T-helper 9 cell (primary cell): ENCODE measurements around the gene ZCCHC24.
"Not testable (repeated sequence)": the region's sequence is repeated elsewhere in the genome, so short reads cannot be mapped to it uniquely, and the experiment has no call there.

Experiments
- DNase-seq: peaks from one replicate; pipeline ENCODE4 v3.0.0-alpha.2; 2020

ZCCHC24 gene

GRCh38 chr10:79472449-79472848 lies 27.0 kb upstream of the ZCCHC24 start:
- DNase-seq, result no peak

DNA sequence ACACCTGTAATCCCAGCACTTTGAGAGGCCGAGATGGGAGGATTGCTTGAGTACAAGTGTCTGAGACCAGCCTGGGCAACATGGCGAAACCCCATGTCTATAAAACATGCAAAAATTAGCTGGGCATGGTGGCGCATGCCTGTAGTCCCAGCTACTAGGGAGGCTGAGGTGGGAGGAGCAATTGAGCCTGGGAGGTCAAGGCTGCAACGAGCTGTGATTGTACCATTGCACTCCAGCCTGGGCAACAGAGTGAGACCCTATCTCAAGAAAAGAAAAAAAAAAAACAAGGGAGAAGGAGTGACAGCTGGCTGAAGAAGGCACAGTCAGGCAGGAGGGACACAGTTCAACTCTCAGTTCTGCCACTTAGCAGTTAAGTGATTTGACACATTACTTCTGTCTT lies 26.4 kb upstream of the ZCCHC24 start:
- DNase-seq, result no peak

- no peak for DNase-seq
Observed at GRCh38 chr10:79470096-79470495, 24.7 kb upstream of the ZCCHC24 start.

DNA sequence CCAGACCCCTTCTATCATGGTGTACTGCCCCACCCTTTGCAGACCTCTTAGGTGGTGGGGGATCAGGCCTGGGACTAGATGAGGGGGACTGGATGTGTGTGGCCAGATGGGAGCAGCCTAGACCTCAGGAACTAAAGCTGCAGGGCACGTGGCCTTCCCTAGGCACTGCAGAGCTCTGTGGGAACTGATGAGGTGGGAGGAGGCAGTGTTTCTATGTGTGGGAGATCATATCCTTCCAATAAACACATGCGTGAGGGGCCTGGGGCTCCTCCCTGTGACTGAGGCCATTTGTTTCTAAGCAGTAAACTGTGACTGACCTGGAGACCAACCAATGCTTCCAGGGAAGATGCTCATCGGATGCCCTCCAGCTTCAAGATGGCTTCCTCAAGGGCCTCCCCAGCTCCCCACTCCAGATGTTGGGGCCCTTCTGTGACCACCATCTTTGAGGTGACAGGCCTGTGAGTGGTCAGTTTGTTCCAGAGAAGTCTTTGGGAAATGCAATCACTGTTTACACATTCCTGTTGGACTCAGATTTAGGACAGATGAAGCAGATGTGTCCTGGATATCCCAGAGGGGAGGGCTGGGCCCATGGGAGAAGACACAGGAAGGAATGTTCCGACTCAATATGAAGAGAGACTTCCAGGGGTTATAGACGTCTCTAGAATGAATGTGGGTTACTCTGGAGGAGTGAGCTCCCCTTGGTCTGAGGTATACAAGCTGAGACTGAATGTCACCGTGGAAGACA lies 23.6 kb upstream of the ZCCHC24 start:
- DNase-seq, result no peak

GRCh38 chr10:79468015-79468560 lies 22.7 kb upstream of the ZCCHC24 start:
- DNase-seq, result no peak

DNA sequence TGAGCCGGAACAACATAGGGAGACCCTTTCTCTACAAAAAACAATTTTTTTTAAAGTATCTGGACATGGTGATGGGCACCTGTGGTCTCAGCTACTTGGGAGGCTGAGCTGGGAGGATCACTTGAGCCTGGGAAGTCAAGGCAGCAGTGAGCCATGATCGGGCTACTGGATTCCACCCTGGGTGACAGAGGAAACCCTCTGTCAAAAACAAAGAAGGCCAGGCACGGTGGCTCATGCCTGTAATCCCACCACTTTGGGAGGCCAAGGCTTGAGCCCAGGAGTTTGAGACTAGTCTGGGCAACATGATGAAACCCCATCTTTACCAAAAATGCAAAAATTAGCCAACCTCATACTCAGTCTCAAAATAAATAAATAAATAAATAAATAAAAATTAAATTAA lies 19.9 kb upstream of the ZCCHC24 start:
- no peak for DNase-seq

- no peak for DNase-seq
Observed at GRCh38 chr10:79463578-79464496, 18.4 kb upstream of the ZCCHC24 start.

- DNase-seq, result no peak
Observed at GRCh38 chr10:79460687-79461086, 15.3 kb upstream of the ZCCHC24 start.

DNA sequence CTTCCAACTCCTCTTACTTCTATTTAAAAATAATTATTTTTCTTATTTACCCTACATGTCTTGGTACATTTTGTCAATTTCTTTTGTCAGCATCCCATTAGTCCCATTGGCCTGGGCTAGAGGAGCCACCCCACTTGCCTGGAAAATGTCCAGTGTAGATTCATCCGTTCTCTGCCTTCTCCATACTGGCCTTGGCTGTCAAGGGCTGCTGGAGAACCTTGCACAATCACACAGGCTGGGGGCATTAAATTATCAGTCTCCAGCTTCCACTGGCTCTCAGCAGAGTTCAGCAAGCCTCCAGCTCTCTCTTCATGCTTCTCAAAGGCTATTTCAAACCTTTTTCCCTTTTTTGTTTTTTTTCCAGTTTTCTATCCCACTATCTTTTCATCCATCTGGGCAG lies 13.8 kb upstream of the ZCCHC24 start:
- DNase-seq, result no peak

GRCh38 chr10:79458483-79458882 lies 13.1 kb upstream of the ZCCHC24 start:
- DNase-seq, result no peak

GRCh38 chr10:79457256-79457785 lies 11.9 kb upstream of the ZCCHC24 start:
- no peak for DNase-seq

DNA sequence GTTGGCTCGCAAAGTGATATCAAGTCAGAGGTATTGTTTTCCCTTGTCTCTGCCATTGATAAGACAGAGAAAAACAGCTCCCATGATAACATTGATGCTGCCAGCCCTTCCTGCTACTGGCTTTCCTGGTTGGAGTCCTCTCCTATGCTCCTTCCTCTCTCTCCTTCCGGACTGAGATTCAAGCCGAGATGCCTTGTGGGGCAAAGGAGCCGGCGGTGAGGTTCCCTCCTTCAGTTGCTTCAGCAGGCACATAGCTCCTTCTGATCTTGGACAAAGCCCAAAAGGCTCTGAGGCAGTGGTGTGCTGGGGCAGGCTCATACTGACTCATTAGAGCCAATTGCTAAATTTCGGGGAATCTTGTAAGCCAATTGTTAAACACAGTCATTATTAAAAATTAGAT lies 8.8 kb upstream of the ZCCHC24 start:
- no peak for DNase-seq

GRCh38 chr10:79453392-79453791 lies 8.0 kb upstream of the ZCCHC24 start:
- no peak for DNase-seq

GRCh38 chr10:79452174-79452611 lies 6.8 kb upstream of the ZCCHC24 start:
- DNase-seq, result no peak

- no peak for DNase-seq
Observed at GRCh38 chr10:79451046-79451699, 5.7 kb upstream of the ZCCHC24 start.

DNA sequence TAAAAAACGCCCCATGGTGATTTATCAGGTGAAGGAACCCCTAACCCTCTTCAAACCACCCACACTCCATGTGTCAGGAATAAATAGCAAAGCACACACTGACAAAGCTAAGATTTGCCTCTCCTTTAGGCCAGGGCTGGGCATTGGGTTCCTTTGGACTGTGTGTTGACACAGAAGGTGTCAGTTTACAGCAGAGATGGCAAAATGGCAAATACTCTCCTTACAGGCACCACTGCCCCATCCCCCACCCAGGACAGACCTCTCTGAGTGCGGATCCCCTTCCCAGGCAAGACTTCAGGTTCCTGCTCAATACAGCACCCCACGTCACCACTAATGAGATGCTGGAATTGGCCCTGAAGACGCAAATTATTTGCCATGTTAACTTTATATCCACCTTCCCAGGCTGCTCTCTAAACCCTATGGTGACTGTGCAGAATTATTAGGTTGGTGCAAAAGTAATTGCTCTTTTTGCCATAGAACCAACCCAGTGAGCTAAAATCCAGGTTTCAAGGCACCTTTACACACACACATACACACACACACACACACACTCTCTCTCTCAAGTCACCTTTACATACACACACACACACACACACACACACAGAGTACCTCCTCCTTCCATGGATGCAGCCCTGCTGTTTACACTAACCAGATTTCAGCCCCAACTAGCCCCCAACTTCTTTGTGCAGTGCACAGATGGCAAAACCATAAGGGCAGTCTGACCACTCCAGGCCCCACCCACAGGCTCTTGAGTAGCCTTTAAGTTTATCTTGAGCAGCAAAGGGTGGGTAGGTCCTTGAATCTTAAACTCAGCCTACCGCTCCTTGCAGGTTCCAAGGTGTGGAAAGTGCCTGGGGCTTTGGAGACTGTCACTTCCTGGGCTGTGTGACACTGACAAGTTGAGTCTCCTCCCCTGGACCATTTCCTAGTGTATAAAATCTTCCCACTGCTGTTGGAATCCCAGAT lies 4.0 kb upstream of the ZCCHC24 start:
- no peak for DNase-seq

- no peak for DNase-seq
Observed at GRCh38 chr10:79448732-79449049, 3.3 kb upstream of the ZCCHC24 start.

DNA sequence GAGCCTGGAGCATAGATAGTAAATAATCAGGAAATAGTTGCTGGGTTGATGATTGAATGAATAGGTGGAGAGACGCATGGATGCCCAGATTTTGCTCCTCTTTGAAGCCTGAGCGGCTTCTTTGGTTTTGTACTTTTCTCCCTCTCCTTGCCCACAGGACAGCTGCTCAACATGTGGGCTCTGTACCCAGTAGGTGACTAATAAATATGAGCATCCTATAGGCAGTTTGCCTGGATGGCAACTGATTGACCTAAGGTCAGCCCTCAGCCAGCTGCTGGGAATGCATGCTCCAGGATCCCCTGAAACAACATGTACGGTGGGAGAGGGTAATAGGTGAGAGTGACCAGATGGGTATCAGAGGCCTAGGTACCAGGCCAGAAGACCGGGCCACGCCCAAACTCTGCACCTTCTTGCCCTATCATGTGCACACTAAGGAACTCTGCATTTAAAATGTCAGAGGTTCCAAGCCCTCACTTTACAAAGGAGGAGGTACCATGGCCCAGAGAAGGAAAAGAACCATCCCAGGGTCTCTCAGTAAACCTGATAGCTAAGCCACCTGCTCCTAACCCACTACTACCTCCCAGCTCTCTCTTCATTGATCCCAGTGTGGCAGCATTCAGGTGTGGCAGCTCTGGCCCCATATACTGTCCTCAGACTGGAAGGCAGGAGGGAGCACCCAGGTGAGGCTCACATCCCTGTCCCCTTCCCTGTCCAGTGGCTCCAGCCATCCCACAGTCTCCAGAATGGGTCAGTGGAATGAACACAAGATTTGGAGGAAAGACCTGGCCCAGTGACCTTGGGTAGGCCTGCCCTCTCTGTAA lies 2.7 kb upstream of the ZCCHC24 start:
- DNase-seq, result no peak

DNA sequence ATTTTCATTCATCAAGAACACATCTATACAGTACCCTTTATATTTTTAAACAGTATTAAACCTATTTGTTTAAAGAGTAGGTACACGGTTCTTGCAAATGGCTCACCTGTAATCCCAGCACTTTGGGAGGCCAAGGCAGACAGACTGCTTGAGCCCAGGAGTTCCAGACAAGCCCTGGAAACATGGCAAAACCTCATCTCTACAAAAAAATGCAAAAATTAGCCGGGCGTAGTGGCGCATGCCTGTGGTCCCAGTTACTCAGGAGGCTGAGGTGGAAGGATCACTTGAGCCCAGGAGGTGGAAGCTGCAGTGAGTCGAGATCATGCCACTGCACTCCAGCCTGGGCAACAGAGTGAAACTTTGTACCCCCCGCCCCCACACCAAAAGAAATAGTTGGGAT lies 1.8 kb upstream of the ZCCHC24 start:
- DNase-seq, result not testable (repeated sequence)

DNA sequence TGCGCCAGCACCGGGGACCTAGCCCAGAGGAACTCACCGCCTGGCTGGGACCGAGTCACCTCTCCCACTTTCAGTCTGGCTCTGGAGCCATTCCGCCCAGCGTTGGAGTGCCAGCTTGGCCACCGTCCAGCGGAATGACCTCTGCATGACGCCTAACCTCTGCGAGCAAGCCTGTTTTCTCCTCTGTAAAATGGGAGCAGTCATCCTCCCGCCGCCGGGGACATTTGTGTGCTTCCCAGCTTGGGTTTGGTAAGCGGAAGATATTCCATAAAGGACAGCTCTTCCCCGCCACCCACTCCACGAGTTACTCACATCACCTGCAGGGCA lies 1.3 kb upstream of the ZCCHC24 start:
- DNase-seq, result peak; percentile 21
